ENCODE data around the gene TLX2.

TLX2 gene

GRCh38 chr2:74531666-74532065 is 17.4 kb downstream of the TLX2 start:
- DNase-seq (ENCODE audit: low read depth in 2 of 2): no peak

- no peak for DNase-seq (ENCODE audit: low read depth in 2 of 2)
Observed at GRCh38 chr2:74532222-74532621, 18.0 kb downstream of the TLX2 start.

- DNase-seq (ENCODE audit: low read depth in 2 of 2): no peak
Observed at GRCh38 chr2:74533464-74533863, 19.2 kb downstream of the TLX2 start.

- no peak for DNase-seq (ENCODE audit: low read depth in 2 of 2)
Observed at GRCh38 chr2:74534411-74534810, 20.2 kb downstream of the TLX2 start.

- no peak for DNase-seq (ENCODE audit: low read depth in 2 of 2)
Observed at GRCh38 chr2:74535440-74535965, 21.3 kb downstream of the TLX2 start.

- no peak for DNase-seq (ENCODE audit: low read depth in 2 of 2)
Observed at GRCh38 chr2:74536166-74536950, 22.1 kb downstream of the TLX2 start.

GRCh38 chr2:74537140-74537539 is 22.9 kb downstream of the TLX2 start:
- no peak for DNase-seq (ENCODE audit: low read depth in 2 of 2)

GRCh38 chr2:74538881-74539339 is 24.7 kb downstream of the TLX2 start:
- no peak for DNase-seq (ENCODE audit: low read depth in 2 of 2)

GRCh38 chr2:74540291-74540690 is 26.0 kb downstream of the TLX2 start:
- no peak for DNase-seq (ENCODE audit: low read depth in 2 of 2)

GRCh38 chr2:74542978-74543377 is 28.7 kb downstream of the TLX2 start:
- DNase-seq (ENCODE audit: low read depth in 2 of 2): no peak

GRCh38 chr2:74544634-74545033 is 30.4 kb downstream of the TLX2 start:
- DNase-seq (ENCODE audit: low read depth in 2 of 2): no peak

- DNase-seq (ENCODE audit: low read depth in 2 of 2): no peak
Observed at GRCh38 chr2:74546004-74546403, 31.8 kb downstream of the TLX2 start.

- no peak for DNase-seq (ENCODE audit: low read depth in 2 of 2)
Observed at GRCh38 chr2:74548285-74548899, 34.1 kb downstream of the TLX2 start.

GRCh38 chr2:74548900-74549826 is 34.9 kb downstream of the TLX2 start:
- no peak for DNase-seq (ENCODE audit: low read depth in 2 of 2)

- no peak for DNase-seq (ENCODE audit: low read depth in 2 of 2)
Observed at GRCh38 chr2:74550231-74550630, 36.0 kb downstream of the TLX2 start.

GRCh38 chr2:74551530-74551929 is 37.3 kb downstream of the TLX2 start:
- no peak for DNase-seq (ENCODE audit: low read depth in 2 of 2)

GRCh38 chr2:74551942-74552913 is 38.0 kb downstream of the TLX2 start:
- DNase-seq (ENCODE audit: low read depth in 2 of 2): no peak

- no peak for DNase-seq (ENCODE audit: low read depth in 2 of 2)
Observed at GRCh38 chr2:74552914-74553811, 38.9 kb downstream of the TLX2 start.

- peak; percentile 76 to 87 for DNase-seq (ENCODE audit: low read depth in 2 of 2)
Observed at GRCh38 chr2:74553892-74554819, 39.9 kb downstream of the TLX2 start, which contains the start of the genes DOK1 and LOXL3. Gene DOK1, plus strand, starts transcription at chr2:74554720. Its CDS starts 35 bp downstream, at chr2:74554755. Gene LOXL3, minus strand, starts transcription at chr2:74553942. Its CDS starts 1,308 bp downstream, at chr2:74552634.

Data from stimulated activated CD4-positive, alpha-beta T cell treated with anti-CD3 and anti-CD28 coated beads, Interleukin-4, amount 100 ng/mL, for 48 hours (primary cell).